GM21529 (cell line): Measurements from ENCODE around the gene CCDC74B.
A peak's percentile ranks its signal among the peaks of the same experiment; 100 is the strongest.
"Not testable (repeated sequence)": the region's sequence is repeated elsewhere in the genome, so short reads cannot be mapped to it uniquely, and the experiment has no call there.

Experiments
- ATAC-seq: cut with Tn5 transposase; IDR thresholded peaks from one replicate; pipeline ENCODE4 v1.9.1; 2021; ENCODE audit not compliant: unreplicated experiment

Gene CCDC74B

GRCh38 chr2:130145006-130145414, at the start of gene CCDC74B:
TSS of gene CCDC74B (minus strand) at chr2:130145112. CDS start at chr2:130144996, 116 bp downstream.
- peak; percentile 91 for ATAC-seq

GRCh38 chr2:130193824-130194223, 48.9 kb upstream of the CCDC74B start:
- ATAC-seq, result not testable (repeated sequence)

- not testable (repeated sequence) for ATAC-seq
Measured at GRCh38 chr2:130192451-130192850, 47.5 kb upstream of the CCDC74B start.

DNA sequence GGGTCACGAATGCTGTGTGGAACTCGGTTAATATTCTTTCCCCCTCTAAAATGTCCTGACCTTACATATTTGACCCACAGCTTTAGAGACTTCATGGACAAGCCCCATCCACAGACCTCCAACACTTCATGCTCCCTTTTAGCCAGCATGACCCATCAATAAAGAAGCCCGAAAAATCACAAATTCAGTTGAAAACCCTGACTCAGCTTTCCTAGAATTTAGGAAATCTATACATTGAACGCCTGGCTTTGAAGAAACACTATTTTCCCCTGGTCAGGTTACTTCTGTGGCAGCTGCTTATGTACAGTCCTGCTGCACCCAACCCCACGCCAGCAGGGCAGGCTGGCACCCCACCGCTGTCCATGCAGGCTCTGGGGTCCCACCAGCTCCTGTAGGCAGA, 46.4 kb upstream of the CCDC74B start:
- not testable (repeated sequence) for ATAC-seq

DNA sequence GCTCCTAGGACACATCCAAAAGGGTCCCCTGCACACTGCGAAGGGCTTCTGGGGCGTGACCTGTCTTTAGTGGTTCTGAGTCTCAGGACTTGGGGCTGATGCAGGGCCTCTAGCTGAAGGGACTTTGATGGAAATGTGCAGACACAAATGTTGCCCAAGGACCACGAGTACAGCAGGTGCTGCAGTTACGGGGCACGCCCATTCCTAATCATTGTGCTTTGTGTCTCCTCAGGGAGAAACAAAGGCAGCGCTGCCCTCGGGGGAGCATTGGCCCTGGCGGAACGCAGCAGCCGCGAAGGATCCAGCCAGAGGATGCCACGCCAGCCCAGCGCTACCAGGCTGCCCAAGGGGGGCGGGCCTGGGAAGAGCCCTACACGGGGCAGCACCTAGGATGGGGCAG, 45.3 kb upstream of the CCDC74B start:
- no peak for ATAC-seq

DNA sequence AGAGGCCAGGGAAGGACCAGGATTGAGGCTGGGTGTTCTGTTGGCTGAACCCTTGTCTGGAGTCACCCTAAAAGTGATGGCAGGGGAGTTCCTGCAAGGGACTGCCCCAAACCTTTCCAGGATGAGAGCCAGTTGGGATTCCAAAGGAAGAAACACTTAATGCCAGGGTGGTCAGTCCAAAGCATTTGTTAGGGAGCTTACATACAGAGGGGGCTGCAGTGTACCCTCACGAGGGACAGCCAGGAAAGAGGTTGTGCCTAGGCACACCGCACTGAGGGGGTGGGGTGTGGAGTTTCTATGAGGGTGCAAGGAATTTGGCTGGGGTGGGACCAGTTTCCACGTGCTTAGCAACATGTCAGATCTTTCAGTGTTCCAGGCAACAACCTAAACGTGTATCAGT, 44.0 kb upstream of the CCDC74B start:
- not testable (repeated sequence) for ATAC-seq

DNA sequence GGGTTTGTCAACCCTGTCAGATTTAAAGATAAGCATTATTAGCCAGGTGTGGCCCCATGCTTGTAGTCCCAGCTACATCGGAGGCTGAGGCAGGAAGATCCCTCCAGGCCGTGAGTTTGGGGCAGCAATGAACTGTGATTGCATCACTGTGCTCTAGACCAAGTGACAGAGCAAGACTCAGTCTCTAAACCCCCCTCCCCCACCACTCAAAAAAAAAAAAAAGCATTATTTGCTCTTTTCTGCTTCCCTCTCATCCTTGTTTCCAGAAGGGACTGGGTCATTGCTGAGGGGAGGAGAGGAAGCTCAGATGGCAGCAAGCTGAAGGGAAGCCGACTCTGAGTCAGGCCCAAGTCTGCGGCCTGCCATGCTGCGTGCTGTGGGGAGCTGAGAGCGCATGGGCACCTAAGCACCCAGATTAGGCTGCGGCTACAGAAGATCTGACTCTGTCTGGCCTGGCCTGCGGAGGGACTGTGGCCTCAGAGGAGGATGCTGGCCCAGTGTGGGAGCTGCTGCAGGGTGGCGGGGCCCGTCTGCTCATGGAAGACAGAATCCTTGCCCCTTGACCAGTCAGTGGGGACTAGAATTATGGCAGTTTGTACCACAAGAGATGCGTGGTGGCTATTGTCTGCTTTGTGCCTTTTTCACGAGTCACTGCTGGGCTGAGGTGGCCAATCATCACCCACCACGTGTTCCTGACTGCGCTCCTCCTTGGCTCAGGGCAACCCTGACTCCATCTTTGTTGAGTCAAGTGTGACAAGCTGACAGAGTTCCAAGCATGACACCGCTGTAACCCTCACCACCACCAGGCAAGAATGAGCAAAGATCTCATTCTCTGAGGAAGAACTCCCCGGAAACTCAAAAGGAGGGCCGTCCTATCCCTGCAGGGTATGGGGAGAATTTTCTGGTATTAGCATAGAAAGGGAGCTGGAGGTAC, 43.2 kb upstream of the CCDC74B start:
- not testable (repeated sequence) for ATAC-seq

DNA sequence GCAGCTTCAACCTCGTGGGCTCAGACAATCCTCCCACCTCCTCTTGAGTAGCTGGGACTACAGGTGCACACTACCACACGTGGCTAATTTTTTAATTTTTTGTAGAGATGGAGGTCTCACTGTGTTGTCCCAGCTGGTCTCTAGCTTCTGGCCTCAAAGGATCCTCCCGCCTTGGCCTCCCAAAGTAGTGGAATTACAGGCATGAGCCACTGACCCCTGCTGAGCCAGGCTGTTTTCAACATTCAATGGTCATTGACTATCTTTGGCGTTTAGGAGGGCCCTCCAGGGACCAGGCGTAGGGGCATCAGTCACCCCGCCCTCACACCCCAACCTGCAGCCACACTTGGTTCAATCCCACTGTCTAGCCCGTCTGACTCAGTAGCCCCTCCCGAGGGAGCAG, 42.4 kb upstream of the CCDC74B start:
- no peak for ATAC-seq

DNA sequence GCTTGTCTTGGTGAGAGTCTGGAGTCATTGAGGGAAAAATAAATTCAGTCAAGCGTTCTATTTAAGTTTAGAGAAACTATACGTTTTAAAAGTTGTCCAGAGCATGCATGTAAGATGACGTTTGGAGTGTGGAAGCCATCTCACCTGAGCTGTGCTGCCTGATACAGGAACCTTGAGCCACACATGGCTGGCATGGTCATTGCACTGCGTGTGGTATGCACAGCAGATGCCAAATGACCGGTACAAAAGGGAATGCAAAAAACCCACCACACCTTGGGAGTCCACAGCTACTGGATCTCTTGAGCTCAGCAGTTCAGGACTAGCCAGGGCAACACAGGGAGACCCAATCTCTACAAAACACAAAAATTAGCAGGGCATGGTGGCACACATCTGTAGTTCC, 41.5 kb upstream of the CCDC74B start:
- ATAC-seq, result no peak

DNA sequence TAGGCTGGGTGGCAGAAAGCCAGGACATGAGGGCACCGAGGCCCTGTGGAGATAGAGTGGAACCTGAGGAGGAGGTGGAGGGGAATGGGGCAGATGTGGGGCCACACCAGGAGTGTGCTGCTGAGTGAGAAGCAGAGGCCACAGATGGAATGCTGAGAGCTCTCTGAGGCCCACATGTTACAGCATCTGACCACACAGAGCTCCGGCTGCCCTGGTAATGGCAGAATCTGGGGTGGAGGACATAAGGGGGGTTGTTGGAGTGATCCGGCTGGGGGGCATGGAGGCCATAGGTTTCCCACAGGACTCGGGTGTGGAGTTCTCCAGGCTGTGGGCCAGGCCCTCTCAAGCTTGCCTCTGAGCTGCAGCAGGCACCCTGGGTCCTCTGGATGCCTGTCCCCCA, 41.0 kb upstream of the CCDC74B start:
- ATAC-seq, result no peak

DNA sequence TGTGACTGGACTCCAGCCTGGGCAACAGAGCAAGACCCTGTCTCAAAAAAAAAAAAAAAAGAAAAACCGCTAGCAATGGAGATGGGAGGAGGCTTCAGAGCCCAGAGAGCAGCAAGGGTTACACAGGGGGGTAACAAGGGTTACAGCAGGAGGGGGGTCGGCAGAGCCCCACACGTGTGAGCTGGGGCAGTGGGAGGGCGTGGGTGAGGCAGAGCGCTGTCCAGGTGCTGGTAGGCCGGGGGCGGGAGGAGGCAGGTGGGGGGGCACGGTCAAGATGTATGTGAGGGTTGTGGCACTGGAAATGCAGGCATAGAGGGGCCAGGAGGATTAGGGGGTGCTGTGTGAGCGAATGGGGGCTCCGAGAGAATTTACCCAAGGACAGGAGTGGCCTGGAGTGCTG, 40.5 kb upstream of the CCDC74B start:
- ATAC-seq, result no peak

- ATAC-seq, result no peak
Measured at GRCh38 chr2:130183512-130184373, 38.8 kb upstream of the CCDC74B start.

- peak; percentile 30 for ATAC-seq
Measured at GRCh38 chr2:130182826-130183511, 38.1 kb upstream of the CCDC74B start.

GRCh38 chr2:130181880-130182682, 37.2 kb upstream of the CCDC74B start, which contains the start of gene MZT2B:
TSS of gene MZT2B (plus strand) at chr2:130182262. CDS start at chr2:130182283, 21 bp downstream.
- ATAC-seq, result peak; percentile 77

DNA sequence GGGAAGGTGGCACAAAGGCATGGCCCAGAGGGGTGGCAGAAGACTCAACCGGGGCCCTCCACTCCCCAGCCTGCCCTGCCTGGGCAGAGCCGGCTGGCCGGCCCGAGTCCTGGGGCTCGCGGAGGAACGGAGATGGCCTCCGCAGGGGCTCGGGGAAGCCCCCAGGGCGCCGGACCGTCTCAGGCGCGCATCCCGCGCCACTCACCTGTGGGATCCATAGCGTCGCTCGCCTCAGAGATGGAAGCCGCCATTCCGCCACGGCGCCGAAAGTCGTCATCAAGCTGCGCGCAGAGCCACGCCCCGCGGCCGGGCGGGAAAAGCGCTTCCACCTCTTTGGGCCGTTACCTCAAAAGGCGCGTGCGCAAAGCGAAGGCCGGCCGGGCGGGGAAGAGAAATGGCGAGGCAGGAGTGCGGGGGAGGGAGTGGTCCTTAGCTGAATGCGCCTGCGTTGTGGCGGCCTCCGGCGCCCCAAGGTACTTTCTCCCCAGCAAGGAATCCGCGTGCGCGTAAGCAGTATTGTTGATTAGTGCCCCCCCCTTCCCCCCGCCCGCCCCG, 36.5 kb upstream of the CCDC74B start, which contains the start of gene SMPD4:
SMPD4 (minus strand) TSS at position 278 of the 555 bp plus-strand sequence. CDS start 5,010 bp downstream, outside the sequence.
- ATAC-seq, result peak; percentile 53

- ATAC-seq, result not testable (repeated sequence)
Measured at GRCh38 chr2:130180404-130181324, 35.8 kb upstream of the CCDC74B start.

GRCh38 chr2:130174866-130175265, 30.0 kb upstream of the CCDC74B start:
- ATAC-seq, result peak; percentile 83

DNA sequence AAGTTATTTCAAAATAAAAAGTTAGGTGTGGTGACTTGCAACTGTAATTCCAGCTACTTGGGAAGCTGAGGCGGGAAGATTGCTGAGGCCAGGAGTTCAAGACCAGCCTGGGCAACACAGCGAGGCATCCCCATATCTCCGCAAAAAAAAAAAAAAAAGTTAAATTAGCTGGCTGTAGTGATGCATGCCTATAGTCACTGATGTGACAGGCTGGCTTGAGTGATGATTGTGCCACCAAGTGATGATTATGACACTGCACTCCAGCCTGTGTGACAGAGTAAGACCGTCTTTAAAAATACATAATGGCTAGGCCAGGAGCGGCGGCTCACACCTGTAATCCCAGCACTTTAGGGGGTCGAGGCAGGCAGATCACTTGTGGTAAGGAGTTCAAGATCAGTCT, 25.0 kb upstream of the CCDC74B start:
- ATAC-seq, result no peak

- ATAC-seq, result not testable (repeated sequence)
Measured at GRCh38 chr2:130169163-130169562, 24.3 kb upstream of the CCDC74B start.
